H1 (cell line): Measurements from ENCODE around the gene CDS2. TPM values are rescaled to one million over a fixed set of nuclear protein-coding genes. Genes with fewer than 3 reads are reported as not detected.

Source experiments
- CTCF ChIA-PET: fragments of 300-600 bp; sonication (Branson Sonifier 250); formaldehyde crosslinking; loops from one replicate; lab custom pipeline; 2021; ENCODE audit not compliant: partially characterized antibody; lab: Charles Lee
- POLR2A ChIA-PET: fragments of 300-600 bp; sonication (Branson Sonifier 250); formaldehyde crosslinking; loops from one replicate; lab custom pipeline; 2021; ENCODE audit warnings: inconsistent platforms; ENCODE audit not compliant: partially characterized antibody; lab: Charles Lee
- DNase-seq, 2 experiments: peaks; one replicate each; pipeline versions ENCODE4 v3.0.0 to v3.0.0-alpha.2; 2010 to 2022; ENCODE audit warnings: low spot score in 2 of 2, low read depth in 1 of 2, mixed read lengths in 1 of 2
- FAIRE-seq: peaks from 2 replicates; lab custom pipeline; 2011; peaks lifted over from hg19 to GRCh38; lab: Jason Lieb, UNC
- H2AFZ ChIP-seq: 2 replicates; pipeline ENCODE4 v1.8.1; 2012; ENCODE audit warnings: low read length, inconsistent platforms
- H2AK5ac ChIP-seq: 2 replicates; pipeline ENCODE4 v1.6.1; 2013; ENCODE audit warnings: low read depth, low read length
- H2BK120ac ChIP-seq: replicated peaks from 2 replicates; pipeline ENCODE3; 2013; ENCODE audit warnings: low read depth, low read length, inconsistent platforms
- H2BK12ac ChIP-seq: 2 replicates; pipeline ENCODE4 v1.6.1; 2013; ENCODE audit warnings: low read depth, low read length
- H2BK15ac ChIP-seq: 2 replicates; pipeline ENCODE4 v1.6.1; 2013; ENCODE audit warnings: low read length
- H2BK20ac ChIP-seq: 2 replicates; pipeline ENCODE4 v1.6.1; 2013; ENCODE audit warnings: low read length
- H2BK5ac ChIP-seq: 2 replicates; pipeline ENCODE4 v1.6.1; 2013; ENCODE audit warnings: low read depth, low read length
- H3K14ac ChIP-seq: 2 replicates; pipeline ENCODE4 v1.6.1; 2013; ENCODE audit warnings: inconsistent platforms; ENCODE audit not compliant: insufficient read length
- H3K18ac ChIP-seq: 2 replicates; pipeline ENCODE4 v1.6.1; 2013; ENCODE audit warnings: low read length; ENCODE audit errors: extremely low read depth
- H3K23ac ChIP-seq: 2 replicates; pipeline ENCODE4 v1.6.1; 2013; ENCODE audit warnings: inconsistent platforms; ENCODE audit not compliant: insufficient read length
- H3K23me2 ChIP-seq: 2 replicates; pipeline ENCODE4 v1.6.1; 2013; ENCODE audit warnings: low read depth, low read length
- H3K27ac ChIP-seq: 2 replicates; pipeline ENCODE4 v1.6.1; 2011; ENCODE audit warnings: low read depth, low read length, inconsistent platforms
- H3K27me3 ChIP-seq, 4 experiments: replicated peaks in 1 of 4; 1 replicate in 1 of 4; 2 replicates in 3 of 4; pipeline versions ENCODE4 v1.6.1 to v1.8.1; 2011 to 2013; ENCODE audit warnings: low read length in 3 of 4, mild to moderate bottlenecking in 3 of 4, inconsistent platforms in 2 of 4, mixed read lengths in 2 of 4, moderate library complexity in 1 of 4; ENCODE audit not compliant: control insufficient read depth in 3 of 4, insufficient read depth in 3 of 4; ENCODE audit errors: extremely low read depth in 1 of 4
- H3K36me3 ChIP-seq, 4 experiments: 2 replicates each; pipeline versions ENCODE4 v1.6.1 to v1.8.1; 2011 to 2013; ENCODE audit warnings: mild to moderate bottlenecking in 4 of 4, low read length in 3 of 4, moderate library complexity in 2 of 4, control low read depth in 1 of 4, inconsistent platforms in 1 of 4; ENCODE audit not compliant: insufficient read depth in 4 of 4, control insufficient read depth in 2 of 4
- H3K4ac ChIP-seq: replicated peaks from 2 replicates; pipeline ENCODE3; 2013; ENCODE audit warnings: low read length, low read depth, mixed read lengths, inconsistent platforms; ENCODE audit not compliant: insufficient read length
- H3K4me1 ChIP-seq, 4 experiments: replicated peaks in 1 of 4; 1 replicate in 1 of 4; 2 replicates in 3 of 4; pipeline versions ENCODE4 v1.6.1 to v1.8.1; 2011 to 2013; ENCODE audit warnings: low read length in 3 of 4, inconsistent platforms in 2 of 4, mixed read lengths in 1 of 4; ENCODE audit not compliant: insufficient read depth in 4 of 4, control insufficient read depth in 3 of 4
- H3K4me2 ChIP-seq, 2 experiments: 2 replicates each; pipeline versions ENCODE4 v1.6.1 to v1.8.1; 2011 to 2013; ENCODE audit warnings: low read depth in 2 of 2, low read length in 2 of 2, control low read depth in 1 of 2, inconsistent platforms in 1 of 2, mild to moderate bottlenecking in 1 of 2; ENCODE audit not compliant: insufficient read depth in 1 of 2
- H3K4me3 ChIP-seq, 4 experiments: fragments of 200-600, 300-600 bp in 1 of 4; sonication (generic), shearing (Covaris generic), sonication (Bioruptor Twin) in 1 of 4; 2 replicates each; pipeline versions ENCODE4 v1.5.1 to v1.8.1; 2011 to 2016; ENCODE audit warnings: low read length in 4 of 4, low read depth in 3 of 4, control low read depth in 2 of 4, inconsistent platforms in 2 of 4, mild to moderate bottlenecking in 2 of 4, mixed read lengths in 1 of 4, moderate library complexity in 1 of 4; ENCODE audit not compliant: insufficient read depth in 2 of 4; ENCODE audit errors: extremely low read depth in 1 of 4
- H3K56ac ChIP-seq: replicated peaks from 2 replicates; pipeline ENCODE3; 2013; ENCODE audit warnings: low read depth, mild to moderate bottlenecking, mixed read lengths, low read length, inconsistent platforms; ENCODE audit not compliant: insufficient read length
- H3K79me1 ChIP-seq: 2 replicates; pipeline ENCODE4 v1.6.1; 2013; ENCODE audit warnings: low read depth, low read length, control low read depth
- H3K79me2 ChIP-seq, 2 experiments: 2 replicates each; pipeline versions ENCODE4 v1.6.1 to v1.8.1; 2012 to 2013; ENCODE audit warnings: low read length in 2 of 2, mild to moderate bottlenecking in 2 of 2, inconsistent platforms in 1 of 2; ENCODE audit not compliant: insufficient read depth in 2 of 2, control insufficient read depth in 1 of 2
- H3K9ac ChIP-seq, 4 experiments: replicated peaks in 1 of 4; 1 replicate in 1 of 4; 2 replicates in 3 of 4; pipeline versions ENCODE4 v1.6.1 to v1.8.1; 2011 to 2013; ENCODE audit warnings: low read depth in 3 of 4, low read length in 3 of 4, control low read depth in 2 of 4, mild to moderate bottlenecking in 2 of 4, moderate library complexity in 2 of 4, inconsistent platforms in 1 of 4; ENCODE audit errors: extremely low read depth in 1 of 4
- H3K9me3 ChIP-seq, 2 experiments: 2 replicates each; pipeline versions ENCODE4 v1.6.1 to v1.8.1; 2012 to 2013; ENCODE audit warnings: mild to moderate bottlenecking in 2 of 2, moderate library complexity in 2 of 2, control low read depth in 1 of 2, inconsistent platforms in 1 of 2, low read depth in 1 of 2, low read length in 1 of 2, mixed read lengths in 1 of 2; ENCODE audit not compliant: insufficient read depth in 2 of 2
- H4K20me1 ChIP-seq, 2 experiments: replicated peaks in 1 of 2; 2 replicates each; pipeline versions ENCODE3 to v1.8.1; 2011 to 2013; ENCODE audit warnings: inconsistent platforms in 2 of 2, low read length in 2 of 2, mild to moderate bottlenecking in 1 of 2; ENCODE audit not compliant: insufficient read depth in 2 of 2, control insufficient read depth in 1 of 2
- H4K5ac ChIP-seq: 2 replicates; pipeline ENCODE4 v1.6.1; 2013; ENCODE audit warnings: low read length, low read depth, mixed read lengths, inconsistent platforms; ENCODE audit not compliant: insufficient read length
- H4K8ac ChIP-seq: 2 replicates; pipeline ENCODE4 v1.8.0; 2013; ENCODE audit warnings: mild to moderate bottlenecking, moderate library complexity, low read length, inconsistent platforms; ENCODE audit not compliant: insufficient read depth; ENCODE audit errors: extremely low read depth
- H4K91ac ChIP-seq: replicated peaks from 2 replicates; pipeline ENCODE3; 2013; ENCODE audit warnings: low read length, mixed read lengths, inconsistent platforms; ENCODE audit not compliant: insufficient read length
- BACH1 ChIP-seq: IDR thresholded peaks from 2 replicates; pipeline ENCODE4 v1.6.1; 2012; ENCODE audit warnings: low read length, improper control_type of control experiment
- CTBP2 ChIP-seq: IDR thresholded peaks from 2 replicates; pipeline ENCODE4 v1.7.0; 2011; ENCODE audit warnings: borderline replicate concordance, mild to moderate bottlenecking, moderate library complexity, mixed read lengths, low read length; ENCODE audit not compliant: insufficient read depth, insufficient read length
- HDAC2 ChIP-seq, 2 experiments: fragments of 300-600 bp in 1 of 2; sonication (generic) in 1 of 2; IDR thresholded peaks; 2 replicates each; pipeline ENCODE4 v1.6.1; 2011 to 2012; ENCODE audit warnings: low read depth in 2 of 2, low read length in 2 of 2, mild to moderate bottlenecking in 2 of 2, moderate library complexity in 2 of 2, borderline replicate concordance in 1 of 2, inconsistent platforms in 1 of 2
- JUND ChIP-seq: IDR thresholded peaks from 2 replicates; pipeline ENCODE4 v1.6.1; 2011; ENCODE audit warnings: mild to moderate bottlenecking, improper control_type of control experiment, low read length
- KDM4A ChIP-seq: IDR thresholded peaks from one replicate; pipeline ENCODE4 v1.7.1; 2012; ENCODE audit warnings: low read depth, mild to moderate bottlenecking, moderate library complexity, low read length, inconsistent platforms; ENCODE audit not compliant: severe bottlenecking
- MAX ChIP-seq: IDR thresholded peaks from 2 replicates; pipeline ENCODE4 v1.6.1; 2012; ENCODE audit warnings: inconsistent platforms
- NRF1 ChIP-seq: IDR thresholded peaks from 2 replicates; pipeline ENCODE4 v1.6.1; 2011; ENCODE audit warnings: mild to moderate bottlenecking, low read depth, low read length, improper control_type of control experiment
- POLR2A ChIP-seq, 2 experiments: IDR thresholded peaks; 1 replicate in 1 of 2; 2 replicates in 1 of 2; pipeline ENCODE4 v1.6.1; 2011; ENCODE audit warnings: low read depth in 2 of 2, low read length in 2 of 2, mild to moderate bottlenecking in 2 of 2; ENCODE audit errors: control extremely low read depth in 1 of 2
- POU5F1 ChIP-seq: IDR thresholded peaks from 2 replicates; pipeline ENCODE4 v1.6.1; 2011; ENCODE audit warnings: low read depth, mild to moderate bottlenecking, low read length, moderate library complexity
- SIN3A ChIP-seq, 2 experiments: IDR thresholded peaks in 1 of 2; conservative IDR thresholded peaks in 1 of 2; 2 replicates each; pipeline ENCODE4 v1.6.1; 2011 to 2012; ENCODE audit warnings: low read length in 2 of 2, improper control_type of control experiment in 1 of 2, low read depth in 1 of 2, mild to moderate bottlenecking in 1 of 2
- SIX5 ChIP-seq: IDR thresholded peaks from 2 replicates; pipeline ENCODE4 v1.6.1; 2011; ENCODE audit warnings: mild to moderate bottlenecking, low read depth, low read length
- SP1 ChIP-seq: IDR thresholded peaks from 2 replicates; pipeline ENCODE4 v1.6.1; 2011; ENCODE audit warnings: low read depth, low read length
- TAF1 ChIP-seq: IDR thresholded peaks from 2 replicates; pipeline ENCODE4 v1.6.1; 2011; ENCODE audit warnings: mild to moderate bottlenecking, low read depth, low read length
- TCF12 ChIP-seq: IDR thresholded peaks from 2 replicates; pipeline ENCODE4 v1.6.1; 2011; ENCODE audit warnings: low read depth, mild to moderate bottlenecking, low read length
- WGBS, 2 experiments: shearing (Covaris generic) in 1 of 2; methylation state at CpG; one replicate each; pipeline versions ENCODE4 v1.1.6 to v1.1.7; 2013 to 2015; ENCODE audit warnings: low lambda C conversion rate in 2 of 2, mixed read lengths in 2 of 2, inconsistent platforms in 1 of 2, low coverage in 1 of 2, missing lambda C conversion rate in 1 of 2; ENCODE audit not compliant: insufficient replicate concordance in 2 of 2, insufficient coverage in 1 of 2, insufficient read length in 1 of 2; ENCODE audit errors: extremely low coverage in 1 of 2, missing lambda C conversion rate in 1 of 2; 5-methylcytosine and 5-hydroxymethylcytosine counted together
- polyA plus RNA-seq, 7 experiments: library from polyadenylated mRNA; depleted of rRNA in 3 of 7; stranded (reverse) in 5 of 7; unstranded in 2 of 7; fragments of >200 nt in 5 of 7; fragments of 200-250 nt in 2 of 7; gene quantifications; 1 replicate in 5 of 7; 2 replicates in 1 of 7; 4 replicates in 1 of 7; pipeline versions ENCODE4 v1.2.1 to v1.2.3, GENCODE V29; 2011 to 2013; ENCODE audit warnings: missing spikeins in 2 of 7, mixed read lengths in 2 of 7
- total RNA-seq: library from RNA; stranded (reverse); fragmentation: NEBNext Ultra II Directional; extraction: Animal tissue kit (Norgen Biotek cat#: 25700); gene quantifications from 2 replicates; pipeline ENCODE4 v1.2.1, GENCODE V29; 2021

Gene CDS2
- total and polyA plus RNA-seq, 2 of the 8 experiments (the other 6 are each of a cell fraction or from before 2014, with no cell fraction given), result 54.0 to 56.2 TPM

GRCh38 chr20:5119143-5119434 is 7.7 kb upstream of the CDS2 start:
- peak overlapping the region; percentile 98; the same call in 1 of the 2 replicates for H4K8ac ChIP-seq
- FAIRE-seq (no peak), DNase-seq (no peak)
- peak overlapping the region; percentile 99 for H3K27ac ChIP-seq
- peak overlapping the region; percentile 95 for H2BK5ac ChIP-seq
- peak overlapping the region; percentile 54 to 84 for H3K4me2 ChIP-seq
- no peaks in the 10 kb centered on the region for H3K27me3 ChIP-seq
- H3K4me3 ChIP-seq, result peak overlapping the region; percentile 91 to 99 (median 96)
- no peak overlapping the region for H2BK120ac ChIP-seq
- peaks cover 12 to 38% of the 10 kb centered on the region in 2 experiments for H3K79me2 ChIP-seq
- no peak overlapping the region; the same call in 1 of the 2 replicates for H2BK12ac ChIP-seq
- H2BK20ac ChIP-seq, result no peak overlapping the region
- no peaks in the 10 kb centered on the region for H3K9me3 ChIP-seq
- CTCF ChIA-PET, result interaction anchor here (0.6 to 0.9 kb wide), 2 partner anchors 73 to 99 kb away, joined by 3 read pairs; no protein-coding TSS in a partner anchor
- no peak overlapping the region for H2AFZ ChIP-seq
- peaks cover 7 to 21% of the 10 kb centered on the region in 2 experiments for H4K20me1 ChIP-seq
- peak overlapping the region; percentile 79; the same call in 1 of the 2 replicates for H2AK5ac ChIP-seq
- no peak overlapping the region for H3K23ac ChIP-seq
- peak overlapping the region; percentile 60 for H3K56ac ChIP-seq
- H3K18ac ChIP-seq, result peak overlapping the region; percentile 85
- H3K4ac ChIP-seq, result no peak overlapping the region
- WGBS, 2 experiments, result 2% methylated on average over 21 of the region's 21 CpGs; no CpG with 5 or more reads in 1 of the 2 experiments
- no peak overlapping the region for H2BK15ac ChIP-seq
- peaks cover 0 to 1% (median 0%) of the 10 kb centered on the region in 4 experiments; a peak in 1 of 7 replicates for H3K4me1 ChIP-seq
- no peak overlapping the region for H3K14ac ChIP-seq
- no peaks in the 10 kb centered on the region; the same call in 1 of the 2 replicates for H3K79me1 ChIP-seq
- no peaks in the 10 kb centered on the region; the same call in 1 of the 2 replicates for H3K23me2 ChIP-seq
- POLR2A ChIA-PET, result interaction anchor here (0.8 to 3.5 kb wide), 19 partner anchors 12 to 360 kb away, joined by 3 to 25 read pairs (median 6); no protein-coding TSS in a partner anchor
- peaks cover 26 to 47% (median 37%) of the 10 kb centered on the region in 4 experiments for H3K36me3 ChIP-seq
- peak overlapping the region; percentile 98 to 100 (median 99) for H3K9ac ChIP-seq
- peak overlapping the region; percentile 48 for H4K91ac ChIP-seq
- H4K5ac ChIP-seq, result peak overlapping the region; percentile 37
- TF ChIP-seq MAX (peak; percentile 74), KDM4A (no peak), JUND (0 out of 2 replicates have a peak, but pooled peaks have one; percentile 10), TCF12 (no peak), CTBP2 (no peak), SP1 (no peak), BACH1 (no peak), HDAC2 (IDR thresholded peaks at IDR 0.05; ENCODE audit: borderline replicate concordance in 1 of 2, low read depth in 2 of 2, low read length in 2 of 2) (0 out of 4 replicates have a peak, but pooled peaks of 1 of the 2 experiments have one; percentile 18), SIN3A (conservative IDR thresholded peaks at IDR 0.05 in 1 of 2, IDR thresholded peaks at IDR 0.05 in 1 of 2; ENCODE audit: low read depth in 1 of 2, low read length in 2 of 2) (peak in 1 of 2 experiments; percentile 86; a peak in 2 of 4 replicates), TAF1 (peak; percentile 69), POU5F1 (no peak), SIX5 (no peak), NRF1 (no peak), POLR2A (IDR thresholded peaks at IDR 0.05; ENCODE audit: control extremely low read depth in 1 of 2, low read depth in 2 of 2, low read length in 2 of 2) (no peak)
